GM18873 (cell line): ENCODE measurements around the gene AUTS2.

Experiments used
- ATAC-seq: cut with Tn5 transposase; IDR thresholded peaks from one replicate; pipeline ENCODE4 v1.9.1; 2021; ENCODE audit warnings: mild to moderate bottlenecking, moderate library complexity, moderate number of reproducible peaks; ENCODE audit not compliant: unreplicated experiment, low FRiP score

AUTS2 gene

DNA sequence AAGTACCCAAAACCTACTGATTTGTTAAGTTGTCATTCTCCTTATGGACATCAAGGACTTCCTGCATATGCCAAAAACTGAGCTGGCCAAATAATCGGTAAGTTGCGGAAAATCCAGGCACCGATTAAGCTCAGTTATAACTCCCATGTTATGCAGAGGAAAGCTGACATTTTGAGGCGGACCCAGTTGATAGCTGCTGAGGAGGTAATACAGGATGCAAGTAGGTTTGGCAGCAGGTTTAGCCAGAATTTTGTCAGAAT is 808.6 kb downstream of the AUTS2 start:
- no peak for ATAC-seq

DNA sequence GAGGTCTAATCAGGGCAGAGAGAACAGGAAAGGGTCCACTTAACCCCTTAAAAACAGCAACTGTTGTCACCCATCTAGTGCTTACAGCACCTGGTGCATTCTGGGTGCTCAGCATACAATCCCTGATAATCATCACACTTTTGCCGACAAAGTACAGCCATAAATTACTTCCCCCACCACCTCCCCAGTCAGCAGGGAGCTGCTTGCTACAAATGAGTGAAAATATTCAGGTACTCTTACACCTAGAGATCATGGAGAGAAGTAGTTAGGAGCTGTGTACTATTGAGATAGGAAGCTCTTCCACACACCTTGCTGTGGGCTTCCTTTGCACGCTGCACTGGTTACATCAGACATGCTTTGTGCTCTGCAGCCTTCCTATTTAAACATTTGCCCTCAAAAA is 810.2 kb downstream of the AUTS2 start:
- ATAC-seq, result no peak

- ATAC-seq, result no peak
Measured at GRCh38 chr7:70408891-70409290, 810.6 kb downstream of the AUTS2 start.

DNA sequence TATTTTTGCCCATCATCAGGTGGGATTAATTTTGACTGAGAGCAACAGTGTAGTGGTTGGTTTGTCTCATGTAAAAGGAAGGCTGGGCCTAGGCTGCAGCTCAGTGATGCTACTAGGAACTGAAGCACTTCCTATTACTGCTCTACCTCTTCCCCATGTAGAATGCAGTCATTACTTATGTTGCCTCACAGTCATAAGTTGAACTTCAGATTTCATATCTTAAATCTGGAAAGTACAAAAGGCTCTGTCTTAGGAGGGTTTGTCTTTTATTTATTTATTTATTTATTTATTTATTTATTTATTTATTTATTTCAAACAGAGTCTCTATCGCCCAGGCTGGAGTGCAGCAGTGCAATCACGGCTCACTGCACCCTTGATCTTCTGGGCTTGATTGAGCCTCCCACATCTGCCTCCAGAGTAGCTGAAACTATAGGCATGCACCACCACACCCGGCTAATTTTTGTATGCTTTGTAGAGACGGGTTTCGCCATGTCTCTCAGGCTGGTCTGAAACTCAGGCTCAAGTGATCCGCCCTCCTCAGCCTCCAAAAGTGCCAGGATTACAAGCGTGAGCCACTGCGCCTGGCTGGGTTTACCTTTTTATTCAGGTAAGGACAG is 812.0 kb downstream of the AUTS2 start:
- ATAC-seq, result no peak

GRCh38 chr7:70414368-70414767 is 816.1 kb downstream of the AUTS2 start:
- ATAC-seq, result no peak

DNA sequence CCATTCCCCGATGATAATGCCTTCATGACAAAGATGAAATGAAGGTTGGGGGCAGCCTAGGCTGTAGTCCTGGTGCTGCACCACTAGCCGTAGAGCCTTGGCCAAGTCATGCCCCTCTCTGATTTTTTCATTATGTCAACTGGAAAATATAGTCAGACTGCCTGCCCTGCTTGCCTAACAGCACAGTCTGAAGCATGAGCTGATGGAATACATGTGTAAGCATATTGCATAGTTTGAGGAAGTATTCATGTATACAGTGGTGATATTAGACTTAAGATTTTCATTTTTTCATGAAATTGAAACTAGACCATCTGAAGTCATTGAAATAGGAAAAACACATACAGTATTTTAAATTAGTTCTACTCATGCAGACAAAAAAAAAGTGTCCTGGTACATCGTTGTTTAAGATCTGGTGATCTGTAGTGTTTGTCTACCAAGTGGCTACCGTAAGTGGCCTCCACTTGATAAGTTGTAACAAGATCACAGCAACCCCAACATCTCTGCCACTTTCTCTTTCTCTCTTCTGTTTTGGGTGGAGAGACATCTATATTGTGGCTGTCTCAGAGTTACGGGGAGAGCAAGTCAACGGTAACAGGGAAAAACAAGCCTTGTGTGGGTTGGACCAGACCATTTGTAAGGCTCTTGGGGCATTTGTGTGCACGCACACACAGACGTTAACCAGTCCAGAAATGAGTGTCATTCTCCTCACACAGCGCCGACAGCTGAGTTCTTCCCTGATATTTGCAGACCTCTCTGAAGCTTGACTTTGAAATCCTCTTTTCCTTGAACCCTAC is 817.1 kb downstream of the AUTS2 start:
- ATAC-seq, result no peak

DNA sequence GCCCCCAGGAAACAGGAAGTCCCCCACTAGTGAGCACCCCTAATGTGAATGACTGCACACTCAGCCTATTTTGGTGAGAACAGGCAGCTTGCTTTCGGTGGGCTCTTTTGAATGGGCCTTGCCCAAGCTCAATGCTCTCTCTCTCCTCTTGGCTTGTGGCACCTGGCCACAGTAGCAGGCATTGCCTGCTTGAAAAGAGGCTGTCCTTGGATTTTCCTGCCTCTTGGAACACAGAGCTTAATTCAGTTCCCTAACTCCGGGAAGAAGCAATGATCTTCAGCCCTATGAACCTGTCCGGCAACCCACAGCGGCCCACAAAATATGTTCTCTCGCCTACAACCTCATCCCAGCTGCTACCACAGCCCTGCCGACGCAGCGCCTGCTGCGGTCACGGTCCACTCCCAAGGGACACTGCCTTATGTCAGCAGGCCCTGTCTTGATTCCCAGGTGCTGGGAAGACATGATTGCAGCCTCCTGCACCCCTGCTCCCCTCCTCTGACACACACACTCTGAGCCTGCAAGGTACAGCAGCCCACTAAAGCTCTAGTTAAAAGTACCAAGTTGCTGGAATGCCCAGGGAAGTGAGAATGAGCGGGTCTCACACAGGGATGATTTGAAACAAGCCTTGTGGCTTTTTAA is 818.2 kb downstream of the AUTS2 start:
- ATAC-seq, result no peak

DNA sequence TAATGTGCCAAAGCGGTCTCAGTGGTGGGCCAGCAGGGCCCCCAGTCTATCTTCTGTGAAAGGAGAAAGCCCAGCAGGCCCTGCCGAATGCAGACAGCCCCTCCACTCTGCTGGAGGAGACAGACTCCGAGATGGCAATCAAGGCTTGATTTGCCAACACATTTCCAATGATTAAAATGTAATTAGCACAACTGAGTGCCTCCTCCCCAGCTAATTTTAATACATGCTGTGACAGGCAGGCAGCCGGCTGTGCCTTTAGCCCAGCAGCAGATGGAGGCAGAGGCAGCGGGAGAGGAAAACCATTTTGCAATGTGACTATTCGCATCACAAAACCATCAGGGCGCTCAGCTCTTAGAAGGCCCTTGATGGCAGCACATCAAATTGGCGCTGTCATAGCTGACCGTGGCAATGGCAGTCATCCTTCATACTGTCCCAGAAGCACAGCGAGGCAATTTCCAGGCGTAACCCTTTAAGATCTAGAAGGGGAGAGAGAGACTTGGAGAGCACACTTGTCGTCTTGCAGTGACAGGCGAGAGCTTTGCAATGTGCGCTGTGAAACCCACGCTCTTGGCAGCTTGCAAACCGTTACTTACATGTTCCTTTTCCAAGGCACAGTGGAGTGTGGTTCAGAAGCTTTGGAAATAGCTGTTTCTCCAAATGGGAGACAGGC is 818.8 kb downstream of the AUTS2 start:
- no peak for ATAC-seq

GRCh38 chr7:70419526-70420380 is 821.5 kb downstream of the AUTS2 start:
- ATAC-seq, result no peak

DNA sequence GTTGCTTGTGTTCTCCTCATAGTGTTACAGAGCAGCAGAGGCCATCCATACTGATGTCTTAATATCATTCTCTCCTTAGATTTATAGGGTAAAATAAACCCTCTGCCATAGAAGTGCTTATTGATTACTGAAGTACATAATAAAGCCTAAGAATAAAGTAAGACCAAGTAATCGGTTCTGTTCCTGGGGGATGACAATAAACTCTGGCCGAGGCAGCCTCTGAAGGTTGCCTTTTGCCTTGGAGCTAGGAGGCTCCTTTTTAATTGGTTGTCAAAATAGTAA is 822.0 kb downstream of the AUTS2 start:
- no peak for ATAC-seq

DNA sequence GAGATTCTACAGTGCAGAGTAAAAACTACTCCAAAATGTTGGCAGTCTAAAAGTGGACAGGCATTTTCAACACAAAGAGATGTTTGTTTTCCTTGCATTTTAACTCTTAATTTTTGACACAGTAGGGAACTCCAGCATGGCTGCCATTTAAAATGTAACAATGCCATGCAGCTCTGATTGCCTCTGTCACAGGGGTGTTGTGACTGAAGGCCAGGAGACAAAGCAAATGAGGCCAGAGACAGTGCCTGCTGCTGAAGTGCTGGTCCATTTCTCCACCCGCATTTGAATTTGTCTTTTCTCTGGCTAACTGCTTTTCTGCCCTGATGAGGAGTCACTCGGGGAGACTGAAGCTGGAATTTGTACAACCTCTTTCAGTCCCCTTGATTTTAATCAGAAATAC is 823.0 kb downstream of the AUTS2 start:
- ATAC-seq, result no peak

DNA sequence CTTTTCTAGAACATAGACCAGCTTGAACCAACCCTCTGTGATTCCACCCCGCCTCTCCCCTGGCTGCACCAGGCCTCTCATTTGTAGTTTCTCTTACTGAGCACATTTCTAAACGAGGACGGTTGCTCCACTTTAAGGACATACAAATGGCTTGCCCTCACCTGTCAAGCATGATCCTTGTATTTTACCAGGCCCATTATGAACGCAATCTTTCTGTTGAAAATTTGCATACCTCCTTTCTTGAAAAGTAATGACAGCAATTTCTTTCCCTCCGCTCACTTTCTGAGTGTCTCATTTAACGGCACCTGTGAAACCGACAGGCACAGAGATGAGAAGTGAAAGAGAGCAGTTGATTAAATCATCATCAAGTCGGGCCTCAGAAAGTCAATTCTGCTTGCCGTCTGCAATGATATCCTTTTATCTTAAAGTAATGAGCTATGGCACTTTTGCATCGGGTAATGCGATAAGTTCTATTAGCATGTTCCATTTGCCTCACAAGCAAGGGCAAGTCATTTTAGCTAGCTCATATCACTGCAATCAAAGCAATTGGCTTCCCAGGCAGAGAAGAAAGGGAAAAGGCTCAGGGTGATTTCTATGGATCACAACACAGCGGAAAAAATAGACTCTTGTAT is 828.1 kb downstream of the AUTS2 start:
- ATAC-seq, result no peak

- ATAC-seq, result no peak
Measured at GRCh38 chr7:70432567-70433001, 834.3 kb downstream of the AUTS2 start.

DNA sequence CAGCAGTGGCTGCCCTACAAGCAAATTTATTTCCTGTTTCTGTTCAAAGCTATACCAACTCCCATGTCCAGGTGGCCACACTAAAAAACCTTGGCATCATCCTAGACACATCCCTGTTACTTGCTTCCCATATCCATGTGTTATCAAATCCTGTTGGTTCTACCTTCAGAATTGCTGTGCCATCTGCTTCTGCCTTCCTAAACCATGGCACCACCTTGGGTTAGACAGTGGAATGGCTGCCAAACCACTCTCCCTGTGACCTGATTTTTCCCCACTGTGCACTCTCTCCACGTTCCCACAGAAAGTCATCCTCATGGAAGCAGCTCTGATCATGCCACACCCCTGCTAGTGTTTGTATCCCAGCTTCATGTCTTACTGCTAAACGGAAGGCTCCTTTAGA is 836.1 kb downstream of the AUTS2 start:
- ATAC-seq, result no peak

- no peak for ATAC-seq
Measured at GRCh38 chr7:70434821-70435220, 836.5 kb downstream of the AUTS2 start.

- ATAC-seq, result no peak
Measured at GRCh38 chr7:70435634-70436033, 837.4 kb downstream of the AUTS2 start.

- ATAC-seq, result no peak
Measured at GRCh38 chr7:70436790-70437350, 838.6 kb downstream of the AUTS2 start.

GRCh38 chr7:70439651-70440050 is 841.4 kb downstream of the AUTS2 start:
- ATAC-seq, result no peak

GRCh38 chr7:70446448-70447143 is 848.3 kb downstream of the AUTS2 start:
- ATAC-seq, result no peak
